CD4-positive, alpha-beta T cell (primary cell): ENCODE results near the gene PDE9A. TPM values are rescaled to one million over a fixed set of nuclear protein-coding genes. Genes with fewer than 3 reads are reported as not detected.

Experiments used
- ATAC-seq: fragments of 200-7000 bp; cut with Tn5 transposase; one replicate; pipeline ENCODE4 v1.10.0; 2022; ENCODE audit warnings: mild to moderate bottlenecking; ENCODE audit not compliant: poor library complexity
- CTCF ChIA-PET: fragments of 350-600 bp; sonication (Branson Sonifier 250); formaldehyde crosslinking; loops from one replicate; lab custom pipeline; 2021; ENCODE audit warnings: antibody characterized with exemption, inconsistent platforms; lab: Charles Lee
- POLR2A ChIA-PET: fragments of 350-600 bp; sonication (Branson Sonifier 250); formaldehyde crosslinking; loops from one replicate; lab custom pipeline; 2021; ENCODE audit warnings: antibody characterized with exemption, inconsistent platforms; lab: Charles Lee
- DNase-seq, 14 experiments: peaks; one replicate each; pipeline ENCODE4 v3.0.0-alpha.2; 2013 to 2020; ENCODE audit warnings: mixed read lengths in 2 of 14
- H3K27ac ChIP-seq, 2 donors: one replicate each; pipeline versions ENCODE4 v1.5.1 to v1.7.0; 2013; ENCODE audit warnings: low read length in 2 of 2, low read depth in 1 of 2, mild to moderate bottlenecking in 1 of 2
- H3K27me3 ChIP-seq, 2 experiments: 1 replicate in 1 of 2; 2 replicates in 1 of 2; pipeline versions ENCODE4 v1.6.1 to v1.7.0; 2013; ENCODE audit warnings: low read length in 2 of 2, control low read depth in 1 of 2, mild to moderate bottlenecking in 1 of 2, moderate library complexity in 1 of 2; ENCODE audit not compliant: insufficient read depth in 2 of 2, control insufficient read depth in 1 of 2
- H3K36me3 ChIP-seq: one replicate; pipeline ENCODE4 v1.6.1; 2013; ENCODE audit warnings: low read length, control low read depth; ENCODE audit not compliant: insufficient read depth
- H3K4me1 ChIP-seq: one replicate; pipeline ENCODE4 v1.6.1; 2013; ENCODE audit warnings: low read length, control low read depth; ENCODE audit not compliant: insufficient read depth
- H3K4me3 ChIP-seq: one replicate; pipeline ENCODE4 v1.5.1; 2013; ENCODE audit warnings: mild to moderate bottlenecking, low read length, moderate library complexity
- H3K9me3 ChIP-seq, 2 experiments: 1 replicate in 1 of 2; 2 replicates in 1 of 2; pipeline versions ENCODE4 v1.6.1 to v1.7.0; 2013; ENCODE audit warnings: low read length in 2 of 2, mild to moderate bottlenecking in 2 of 2, control low read depth in 1 of 2, moderate library complexity in 1 of 2; ENCODE audit not compliant: control insufficient read depth in 1 of 2, insufficient read depth in 1 of 2
- H3K27ac Mint-ChIP-seq: one replicate; pipeline ENCODE4 v1.8.0; 2020; ENCODE audit warnings: mixed read lengths
- H3K27me3 Mint-ChIP-seq: one replicate; pipeline ENCODE4 v1.8.0; 2021; ENCODE audit warnings: mixed read lengths
- H3K36me3 Mint-ChIP-seq: one replicate; pipeline ENCODE4 v1.8.0; 2021; ENCODE audit warnings: low read depth, mixed read lengths
- H3K4me1 Mint-ChIP-seq: one replicate; pipeline ENCODE4 v1.8.0; 2021; ENCODE audit warnings: low read depth, mixed read lengths
- H3K4me3 Mint-ChIP-seq: one replicate; pipeline ENCODE4 v1.8.0; 2020; ENCODE audit warnings: mild to moderate bottlenecking, mixed read lengths
- H3K9me3 Mint-ChIP-seq: one replicate; pipeline ENCODE4 v1.8.0; 2020; ENCODE audit warnings: mixed read lengths
- intact Hi-C, 2 experiments: fragments of 100-400 bp; cut with DNase I in 1 of 2; cut with micrococcal nuclease in 1 of 2; formaldehyde crosslinking; loops; one replicate each; pipeline versions ENCODE4 v1.15.1 to v1.9.0; 2023 to 2025; cut with DNase I, micrococcal nuclease
- polyA plus RNA-seq, 2 donors: library from polyadenylated mRNA; unstranded; fragments of 120-200 nt; gene quantifications; one replicate each; pipeline ENCODE4 v1.2.1, GENCODE V29; 2013
- total RNA-seq, 174 experiments: library from RNA in 2 of 174; stranded (reverse) in 2 of 174; gene quantifications; one replicate each; pipeline ENCODE4 v1.2.3 and lab custom pipeline; 2021 to 2026
- TF ChIP-seq, protein P1 (sequence below): fragments of 200-600 bp; IDR thresholded peaks from one replicate; pipeline ENCODE4 v1.8.0; 2022; ENCODE audit warnings: antibody characterized with exemption, mild to moderate bottlenecking

Gene PDE9A
- total RNA-seq, result 10 to 100 TPM; 12.6 to 13.2 TPM
- polyA plus RNA-seq (2013, experiment 1 of 2), result 5.6 TPM
- polyA plus RNA-seq (2013, experiment 2 of 2), result 8.4 TPM
- total RNA-seq (lab: John Stamatoyannopoulos, UW), result 1.5 to 36.2 (median 10.6) reads per million in 172 experiments

- peak within 1 kb of the TSS; percentile 58 for H3K4me3 ChIP-seq
- no peaks in the 10 kb centered on the region for H3K9me3 Mint-ChIP-seq
- H3K36me3 Mint-ChIP-seq, result no peaks in the 10 kb centered on the region
- peaks cover 24% of the 10 kb centered on the region for H3K4me1 ChIP-seq
- H3K4me3 Mint-ChIP-seq, result peak within 1 kb of the TSS; percentile 91
- intact Hi-C loops, result loop anchor here in 1 of 2 experiments (1.0 kb wide), 1 partner anchor 165 kb away; no protein-coding TSS in a partner anchor
- TF ChIP-seq, protein P1, sequence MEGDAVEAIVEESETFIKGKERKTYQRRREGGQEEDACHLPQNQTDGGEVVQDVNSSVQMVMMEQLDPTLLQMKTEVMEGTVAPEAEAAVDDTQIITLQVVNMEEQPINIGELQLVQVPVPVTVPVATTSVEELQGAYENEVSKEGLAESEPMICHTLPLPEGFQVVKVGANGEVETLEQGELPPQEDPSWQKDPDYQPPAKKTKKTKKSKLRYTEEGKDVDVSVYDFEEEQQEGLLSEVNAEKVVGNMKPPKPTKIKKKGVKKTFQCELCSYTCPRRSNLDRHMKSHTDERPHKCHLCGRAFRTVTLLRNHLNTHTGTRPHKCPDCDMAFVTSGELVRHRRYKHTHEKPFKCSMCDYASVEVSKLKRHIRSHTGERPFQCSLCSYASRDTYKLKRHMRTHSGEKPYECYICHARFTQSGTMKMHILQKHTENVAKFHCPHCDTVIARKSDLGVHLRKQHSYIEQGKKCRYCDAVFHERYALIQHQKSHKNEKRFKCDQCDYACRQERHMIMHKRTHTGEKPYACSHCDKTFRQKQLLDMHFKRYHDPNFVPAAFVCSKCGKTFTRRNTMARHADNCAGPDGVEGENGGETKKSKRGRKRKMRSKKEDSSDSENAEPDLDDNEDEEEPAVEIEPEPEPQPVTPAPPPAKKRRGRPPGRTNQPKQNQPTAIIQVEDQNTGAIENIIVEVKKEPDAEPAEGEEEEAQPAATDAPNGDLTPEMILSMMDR, result no peak
- H3K4me1 Mint-ChIP-seq, result peaks cover 20% of the 10 kb centered on the region
- DNase-seq (peak in 12 of 14 experiments; percentile 11 to 72 (median 44)), ATAC-seq (peak; percentile 79)
- no peaks in the 10 kb centered on the region for H3K36me3 ChIP-seq
- H3K27me3 Mint-ChIP-seq, result no peaks in the 10 kb centered on the region
- peaks cover 0 to 8% of the 10 kb centered on the region in 2 experiments for H3K27me3 ChIP-seq
- no peaks in the 10 kb centered on the region for H3K9me3 ChIP-seq
- ChIA-PET POLR2A (interaction anchor here (0.8 to 2.2 kb wide), 13 partner anchors 9 to 321 kb away, joined by 3 to 15 read pairs (median 4); partner anchors contain the start of genes PKNOX1 and SLC37A1), CTCF (interaction anchor here (1.2 kb wide), 1 partner anchor 28 kb away, joined by 3 read pairs; no protein-coding TSS in a partner anchor)
- peak within 1 kb of the TSS; percentile 71 for H3K27ac Mint-ChIP-seq
- H3K27ac ChIP-seq, result no peak within 1 kb of the TSS
Measured at GRCh38 chr21:42653231-42654061, at the start of gene PDE9A. PDE9A (plus strand) TSS chr21:42653621; CDS start chr21:42653815, 194 bp downstream.

DNA sequence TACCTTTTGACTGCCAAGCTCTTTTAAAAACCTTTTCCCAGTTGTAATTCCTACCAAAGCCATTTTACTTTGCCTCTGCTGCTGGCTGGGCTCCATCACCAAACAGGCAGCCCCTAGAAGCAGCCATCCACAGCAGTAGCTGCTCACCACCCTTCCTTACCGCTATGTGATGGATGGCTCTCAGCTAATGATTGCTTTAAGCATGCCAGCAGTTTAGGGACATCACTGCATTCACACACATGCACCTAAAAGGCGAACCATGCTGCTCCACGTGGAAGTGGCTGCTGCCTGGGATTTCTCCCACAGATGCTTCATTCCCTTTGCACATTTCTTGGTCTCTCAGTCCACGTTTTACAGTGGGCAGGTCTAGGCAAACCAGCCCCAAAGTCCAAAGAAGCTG lies 46.3 kb upstream of the PDE9A start:
- Mint-ChIP-seq H3K4me1 (peaks cover 9% of the 10 kb centered on the region), H3K27me3 (no peaks in the 10 kb centered on the region), H3K36me3 (peaks cover 5% of the 10 kb centered on the region), H3K27ac (no peak overlapping the region), H3K9me3 (peaks cover 9% of the 10 kb centered on the region), H3K4me3 (no peak overlapping the region)
- Histone ChIP-seq H3K4me3 (no peak overlapping the region), H3K9me3 (peaks cover 14 to 23% of the 10 kb centered on the region in 2 experiments), H3K27ac (no peak overlapping the region), H3K4me1 (peaks cover 3% of the 10 kb centered on the region), H3K27me3 (no peaks in the 10 kb centered on the region), H3K36me3 (no peaks in the 10 kb centered on the region)
- DNase-seq, result no peak
- TF ChIP-seq, protein P1, result no peak
- CTCF ChIA-PET, result no interaction called here
- no peak for ATAC-seq
- intact Hi-C loops, result no loop called here
- POLR2A ChIA-PET, result no interaction called here

- POLR2A ChIA-PET, result no interaction called here
- ATAC-seq (no peak), DNase-seq (no peak)
- Histone ChIP-seq H3K36me3 (no peaks in the 10 kb centered on the region), H3K27me3 (no peaks in the 10 kb centered on the region), H3K27ac (no peak overlapping the region), H3K4me1 (peaks cover 3% of the 10 kb centered on the region), H3K9me3 (peaks cover 19 to 23% of the 10 kb centered on the region in 2 experiments), H3K4me3 (no peak overlapping the region)
- Mint-ChIP-seq H3K27ac (no peak overlapping the region), H3K4me1 (peaks cover 9% of the 10 kb centered on the region), H3K4me3 (no peak overlapping the region), H3K9me3 (peaks cover 9% of the 10 kb centered on the region), H3K36me3 (peaks cover 5% of the 10 kb centered on the region), H3K27me3 (no peaks in the 10 kb centered on the region)
- TF ChIP-seq, protein P1, result no peak
- CTCF ChIA-PET, result interaction anchor here (0.7 kb wide), 1 partner anchor 180 kb away, joined by 3 read pairs; no protein-coding TSS in a partner anchor
- intact Hi-C loops, result no loop called here
Measured at GRCh38 chr21:42607525-42608102, 45.8 kb upstream of the PDE9A start.
